ENCODE results near the gene ACBD6.
A peak's percentile ranks its signal among the peaks of the same experiment; 100 is the strongest.

The ACBD6 gene

GRCh38 chr1:180534214-180534613, 31.8 kb upstream of the ACBD6 start:
- H3K4me1 Mint-ChIP-seq (ENCODE audit: low read depth), result no peaks in the 10 kb centered on the region
- H3K9me3 Mint-ChIP-seq, result no peaks in the 10 kb centered on the region
- no peak for DNase-seq
- no peak overlapping the region for H3K27ac Mint-ChIP-seq
- no peaks in the 10 kb centered on the region for H3K36me3 Mint-ChIP-seq (ENCODE audit: low read depth)
- no peak overlapping the region for H3K4me3 Mint-ChIP-seq
- peaks cover 5% of the 10 kb centered on the region for H3K27me3 Mint-ChIP-seq

GRCh38 chr1:180533266-180533987, 31.1 kb upstream of the ACBD6 start:
- H3K27ac Mint-ChIP-seq, result no peak overlapping the region
- DNase-seq, result peak; percentile 75
- no peak overlapping the region for H3K4me3 Mint-ChIP-seq
- H3K9me3 Mint-ChIP-seq, result no peaks in the 10 kb centered on the region
- H3K4me1 Mint-ChIP-seq (ENCODE audit: low read depth), result no peaks in the 10 kb centered on the region
- H3K27me3 Mint-ChIP-seq, result peaks cover 5% of the 10 kb centered on the region
- no peaks in the 10 kb centered on the region for H3K36me3 Mint-ChIP-seq (ENCODE audit: low read depth)

GRCh38 chr1:180532854-180533253, 30.5 kb upstream of the ACBD6 start:
- no peak for DNase-seq
- no peak overlapping the region for H3K27ac Mint-ChIP-seq
- H3K27me3 Mint-ChIP-seq, result peaks cover 5% of the 10 kb centered on the region
- H3K4me3 Mint-ChIP-seq, result no peak overlapping the region
- H3K9me3 Mint-ChIP-seq, result no peaks in the 10 kb centered on the region
- H3K36me3 Mint-ChIP-seq (ENCODE audit: low read depth), result no peaks in the 10 kb centered on the region
- no peaks in the 10 kb centered on the region for H3K4me1 Mint-ChIP-seq (ENCODE audit: low read depth)

- H3K9me3 Mint-ChIP-seq, result no peaks in the 10 kb centered on the region
- no peak overlapping the region for H3K4me3 Mint-ChIP-seq
- H3K36me3 Mint-ChIP-seq (ENCODE audit: low read depth), result no peaks in the 10 kb centered on the region
- H3K27ac Mint-ChIP-seq, result no peak overlapping the region
- no peaks in the 10 kb centered on the region for H3K27me3 Mint-ChIP-seq
- H3K4me1 Mint-ChIP-seq (ENCODE audit: low read depth), result no peaks in the 10 kb centered on the region
- DNase-seq, result no peak
Measured at GRCh38 chr1:180530501-180530900, 28.1 kb upstream of the ACBD6 start.

- Mint-ChIP-seq H3K36me3 (ENCODE audit: low read depth) (no peaks in the 10 kb centered on the region), H3K4me3 (no peak overlapping the region), H3K4me1 (ENCODE audit: low read depth) (no peaks in the 10 kb centered on the region), H3K27me3 (no peaks in the 10 kb centered on the region), H3K9me3 (no peaks in the 10 kb centered on the region), H3K27ac (no peak overlapping the region)
- DNase-seq, result no peak
Measured at GRCh38 chr1:180528868-180529470, 26.6 kb upstream of the ACBD6 start.

- Mint-ChIP-seq H3K27me3 (no peaks in the 10 kb centered on the region), H3K27ac (no peak overlapping the region), H3K9me3 (no peaks in the 10 kb centered on the region), H3K4me3 (no peak overlapping the region), H3K4me1 (ENCODE audit: low read depth) (no peaks in the 10 kb centered on the region), H3K36me3 (ENCODE audit: low read depth) (no peaks in the 10 kb centered on the region)
- no peak for DNase-seq
Measured at GRCh38 chr1:180527101-180527669, 24.8 kb upstream of the ACBD6 start.

- no peak for DNase-seq
- Mint-ChIP-seq H3K4me3 (no peak overlapping the region), H3K36me3 (ENCODE audit: low read depth) (no peaks in the 10 kb centered on the region), H3K9me3 (no peaks in the 10 kb centered on the region), H3K4me1 (ENCODE audit: low read depth) (no peaks in the 10 kb centered on the region), H3K27me3 (no peaks in the 10 kb centered on the region), H3K27ac (no peak overlapping the region)
Measured at GRCh38 chr1:180525715-180526039, 23.3 kb upstream of the ACBD6 start.

GRCh38 chr1:180524915-180525714, 22.7 kb upstream of the ACBD6 start:
- no peak overlapping the region for H3K27ac Mint-ChIP-seq
- no peaks in the 10 kb centered on the region for H3K36me3 Mint-ChIP-seq (ENCODE audit: low read depth)

GRCh38 chr1:180524160-180524914, 22.0 kb upstream of the ACBD6 start:
- Mint-ChIP-seq H3K9me3 (no peaks in the 10 kb centered on the region), H3K27ac (no peak overlapping the region), H3K4me1 (ENCODE audit: low read depth) (no peaks in the 10 kb centered on the region), H3K36me3 (ENCODE audit: low read depth) (no peaks in the 10 kb centered on the region), H3K4me3 (no peak overlapping the region), H3K27me3 (no peaks in the 10 kb centered on the region)
- DNase-seq, result no peak

More at GRCh38 chr1:180524915-180525714, 22.7 kb upstream of the ACBD6 start:
- Mint-ChIP-seq H3K27me3 (no peaks in the 10 kb centered on the region), H3K9me3 (no peaks in the 10 kb centered on the region), H3K4me1 (ENCODE audit: low read depth) (no peaks in the 10 kb centered on the region), H3K4me3 (no peak overlapping the region)
- DNase-seq, result no peak

- Mint-ChIP-seq H3K36me3 (ENCODE audit: low read depth) (no peaks in the 10 kb centered on the region), H3K4me3 (no peak overlapping the region)
Measured at GRCh38 chr1:180522213-180522515, 19.8 kb upstream of the ACBD6 start.

GRCh38 chr1:180521474-180522212, 19.3 kb upstream of the ACBD6 start:
- no peak for DNase-seq
- no peak overlapping the region for H3K27ac Mint-ChIP-seq
- H3K27me3 Mint-ChIP-seq, result no peaks in the 10 kb centered on the region
- H3K36me3 Mint-ChIP-seq (ENCODE audit: low read depth), result no peaks in the 10 kb centered on the region
- H3K4me3 Mint-ChIP-seq, result no peak overlapping the region
- no peaks in the 10 kb centered on the region for H3K4me1 Mint-ChIP-seq (ENCODE audit: low read depth)
- H3K9me3 Mint-ChIP-seq, result no peaks in the 10 kb centered on the region

More at GRCh38 chr1:180522213-180522515, 19.8 kb upstream of the ACBD6 start:
- Mint-ChIP-seq H3K27me3 (no peaks in the 10 kb centered on the region), H3K9me3 (no peaks in the 10 kb centered on the region), H3K27ac (no peak overlapping the region), H3K4me1 (ENCODE audit: low read depth) (no peaks in the 10 kb centered on the region)
- DNase-seq, result no peak

GRCh38 chr1:180519846-180520245, 17.5 kb upstream of the ACBD6 start:
- no peak overlapping the region for H3K4me3 Mint-ChIP-seq

GRCh38 chr1:180515857-180516388, 13.5 kb upstream of the ACBD6 start:
- Mint-ChIP-seq H3K27me3 (no peaks in the 10 kb centered on the region), H3K4me1 (ENCODE audit: low read depth) (peaks cover 3% of the 10 kb centered on the region), H3K4me3 (no peak overlapping the region), H3K36me3 (ENCODE audit: low read depth) (no peaks in the 10 kb centered on the region), H3K27ac (no peak overlapping the region), H3K9me3 (no peaks in the 10 kb centered on the region)
- DNase-seq, result peak; percentile 46

More at GRCh38 chr1:180519846-180520245, 17.5 kb upstream of the ACBD6 start:
- Mint-ChIP-seq H3K9me3 (no peaks in the 10 kb centered on the region), H3K4me1 (ENCODE audit: low read depth) (peaks cover 3% of the 10 kb centered on the region), H3K36me3 (ENCODE audit: low read depth) (no peaks in the 10 kb centered on the region), H3K27me3 (no peaks in the 10 kb centered on the region), H3K27ac (no peak overlapping the region)
- DNase-seq, result no peak

- no peaks in the 10 kb centered on the region for H3K27me3 Mint-ChIP-seq
Measured at GRCh38 chr1:180515364-180515763, 13.0 kb upstream of the ACBD6 start.

More at GRCh38 chr1:180515364-180515763, 13.0 kb upstream of the ACBD6 start:
- Mint-ChIP-seq H3K4me1 (ENCODE audit: low read depth) (peaks cover 3% of the 10 kb centered on the region), H3K4me3 (no peak overlapping the region), H3K27ac (no peak overlapping the region), H3K9me3 (no peaks in the 10 kb centered on the region), H3K36me3 (ENCODE audit: low read depth) (no peaks in the 10 kb centered on the region)
- no peak for DNase-seq

Data from activated T-cell treated with anti-CD3 and anti-CD28 coated beads, Interleukin-2, amount 50 U/mL, for 24 hours (primary cell).